HEK293T (cell line): ENCODE data around the gene POLR3B.

Experiments
- CTCF ChIA-PET: fragments of 350-600 bp; formaldehyde crosslinking; extraction: SDS; loops from one replicate; lab custom pipeline; 2021; ENCODE audit warnings: antibody characterized with exemption, inconsistent platforms; lab: Yijun Ruan, JAX
- POLR2A ChIA-PET: fragments of 350-600 bp; formaldehyde crosslinking; extraction: SDS; loops from one replicate; lab custom pipeline; 2020; ENCODE audit warnings: antibody characterized with exemption, inconsistent platforms; lab: Yijun Ruan, JAX
- DNase-seq: peaks from one replicate; pipeline ENCODE4 v3.0.0; 2012; ENCODE audit warnings: mixed read lengths; ENCODE audit errors: extremely low spot score
- ARNT ChIP-seq: fragments of 450-650 bp; IDR thresholded peaks from 2 replicates; pipeline ENCODE4 v1.6.1; 2017; ENCODE audit warnings: mild to moderate bottlenecking
- BHLHE40 ChIP-seq: fragments of 450-650 bp; IDR thresholded peaks from 2 replicates; pipeline ENCODE4 v1.6.1; 2016; ENCODE audit warnings: mild to moderate bottlenecking, moderate library complexity, borderline replicate concordance
- CTBP1 ChIP-seq: fragments of 450-650 bp; IDR thresholded peaks from 2 replicates; pipeline ENCODE4 v1.6.1; 2016; ENCODE audit warnings: borderline replicate concordance
- ELF4 ChIP-seq: fragments of 450-650 bp; IDR thresholded peaks from 2 replicates; pipeline ENCODE4 v1.6.1; 2017; ENCODE audit warnings: antibody characterized with exemption
- FOXA1 ChIP-seq: fragments of 450-650 bp; IDR thresholded peaks from 2 replicates; pipeline ENCODE4 v1.6.1; 2016; ENCODE audit warnings: mild to moderate bottlenecking
- FOXK2 ChIP-seq: fragments of 450-650 bp; IDR thresholded peaks from 2 replicates; pipeline ENCODE4 v1.6.1; 2016; ENCODE audit warnings: mild to moderate bottlenecking
- FOXM1 ChIP-seq: fragments of 450-650 bp; IDR thresholded peaks from 2 replicates; pipeline ENCODE4 v1.6.1; 2017; ENCODE audit warnings: mild to moderate bottlenecking, borderline replicate concordance
- HDGF ChIP-seq: fragments of 450-650 bp; IDR thresholded peaks from 2 replicates; pipeline ENCODE4 v1.6.1; 2017; ENCODE audit warnings: antibody characterized with exemption, borderline replicate concordance
- L3MBTL2 ChIP-seq: fragments of 450-650 bp; conservative IDR thresholded peaks from 2 replicates; pipeline ENCODE4 v1.6.1; 2016; ENCODE audit warnings: mild to moderate bottlenecking
- LEF1 ChIP-seq: fragments of 450-650 bp; IDR thresholded peaks from 2 replicates; pipeline ENCODE4 v1.6.1; 2017; ENCODE audit warnings: mild to moderate bottlenecking, borderline replicate concordance
- NFRKB ChIP-seq: fragments of 450-650 bp; IDR thresholded peaks from 2 replicates; pipeline ENCODE4 v1.6.1; 2016; ENCODE audit warnings: mild to moderate bottlenecking, moderate library complexity
- PKNOX1 ChIP-seq: fragments of 450-650 bp; IDR thresholded peaks from 2 replicates; pipeline ENCODE4 v1.6.1; 2016
- SP1 ChIP-seq: fragments of 450-650 bp; IDR thresholded peaks from 2 replicates; pipeline ENCODE4 v1.6.1; 2017
- SUZ12 ChIP-seq: fragments of 450-650 bp; IDR thresholded peaks from 2 replicates; pipeline ENCODE4 v1.6.1; 2016; ENCODE audit warnings: mild to moderate bottlenecking
- TARDBP ChIP-seq: fragments of 450-650 bp; IDR thresholded peaks from 2 replicates; pipeline ENCODE4 v1.6.1; 2016
- ZNF384 ChIP-seq: fragments of 450-650 bp; IDR thresholded peaks from 2 replicates; pipeline ENCODE4 v1.6.1; 2016

The POLR3B gene

GRCh38 chr12:106357549-106358395 lies at the start of gene POLR3B:
TSS of gene POLR3B (plus strand) at chr12:106357748. CDS start at chr12:106357880, 132 bp downstream.
- POLR2A ChIA-PET, result interaction anchor here (0.5 to 1.8 kb wide), 33 partner anchors 9 to 629 kb away, joined by 3 to 11 read pairs (median 3); partner anchors contain the start of genes CKAP4, MTERF2 and TMEM263
- TF ChIP-seq PKNOX1 (peak; percentile 38), L3MBTL2 (peak; percentile 90), CTBP1 (peak; percentile 85), FOXM1 (no peak), ELF4 (peak; percentile 55; the same call in 1 of the 2 replicates), ZNF384 (no peak), SP1 (no peak)
- CTCF ChIA-PET, result interaction anchor here (0.6 to 2.6 kb wide), 11 partner anchors 8 to 1291 kb away, joined by 3 to 12 read pairs (median 3); no protein-coding TSS in a partner anchor
- DNase-seq, result peak; percentile 95

GRCh38 chr12:106308121-106308520 lies 49.4 kb upstream of the POLR3B start:
- POLR2A ChIA-PET, result no interaction called here
- CTCF ChIA-PET, result no interaction called here
- TF ChIP-seq ARNT (no peak), NFRKB (no peak), FOXA1 (no peak), LEF1 (no peak), FOXM1 (no peak), HDGF (no peak), PKNOX1 (no peak), BHLHE40 (no peak), ELF4 (no peak), CTBP1 (no peak), L3MBTL2 (no peak)
- DNase-seq, result no peak

GRCh38 chr12:106308611-106309010 lies 48.9 kb upstream of the POLR3B start:
- POLR2A ChIA-PET, result no interaction called here
- CTCF ChIA-PET, result no interaction called here
- TF ChIP-seq FOXA1 (no peak), LEF1 (no peak), NFRKB (no peak), ELF4 (no peak), PKNOX1 (no peak), HDGF (no peak), ARNT (no peak), FOXM1 (no peak), TARDBP (no peak), ZNF384 (no peak), FOXK2 (no peak), L3MBTL2 (no peak), SP1 (no peak), SUZ12 (no peak), CTBP1 (no peak), BHLHE40 (no peak)
- DNase-seq, result no peak

GRCh38 chr12:106309671-106310505 lies 47.7 kb upstream of the POLR3B start:
- no peak for DNase-seq
- ChIA-PET POLR2A (no interaction called here), CTCF (no interaction called here)
- TF ChIP-seq PKNOX1 (no peak), HDGF (no peak), SUZ12 (no peak), FOXA1 (no peak)

- DNase-seq, result no peak
- TF ChIP-seq TARDBP, result no peak
- TF ChIP-seq FOXA1, result no peak
- no peak for TF ChIP-seq LEF1
- no peak for TF ChIP-seq FOXK2
- no peak for TF ChIP-seq PKNOX1
- no peak for TF ChIP-seq ELF4
- TF ChIP-seq ZNF384, result no peak
- POLR2A ChIA-PET, result no interaction called here
- CTCF ChIA-PET, result no interaction called here
Measured at GRCh38 chr12:106310687-106311086, 46.9 kb upstream of the POLR3B start.
